Raji (cell line): ENCODE measurements around the gene ATPAF2.
A peak's percentile ranks its signal among the peaks of the same experiment; 100 is the strongest.

ENCODE experiments used
- POLR2A ChIP-seq: IDR thresholded peaks from 2 replicates; pipeline ENCODE4 v1.6.1; 2011; ENCODE audit warnings: low read depth, low read length, control low read depth; ENCODE audit not compliant: insufficient read depth

Gene ATPAF2

GRCh38 chr17:17982801-17983200 is 56.2 kb downstream of the ATPAF2 start:
- no peak for TF ChIP-seq POLR2A

DNA sequence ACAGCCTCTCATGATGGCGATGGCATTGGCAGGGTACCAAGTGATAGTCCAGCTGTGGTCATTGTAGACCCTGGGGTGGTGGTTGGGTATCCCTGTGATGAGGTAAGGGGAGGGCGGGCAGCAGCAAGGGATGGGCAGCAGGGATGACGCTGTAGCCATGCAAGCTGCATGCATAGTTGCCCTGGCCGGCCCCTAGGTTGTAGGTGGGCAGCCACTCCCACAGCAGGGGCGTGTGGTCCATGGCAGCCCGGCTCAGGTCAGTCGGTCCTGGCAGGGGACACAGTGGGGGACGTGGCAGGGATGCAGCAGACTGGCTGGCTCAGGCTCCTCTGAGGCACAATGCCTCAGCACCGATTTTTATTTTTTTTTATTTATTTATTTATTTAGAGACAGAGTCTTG is 57.6 kb downstream of the ATPAF2 start:
- TF ChIP-seq POLR2A, result no peak

DNA sequence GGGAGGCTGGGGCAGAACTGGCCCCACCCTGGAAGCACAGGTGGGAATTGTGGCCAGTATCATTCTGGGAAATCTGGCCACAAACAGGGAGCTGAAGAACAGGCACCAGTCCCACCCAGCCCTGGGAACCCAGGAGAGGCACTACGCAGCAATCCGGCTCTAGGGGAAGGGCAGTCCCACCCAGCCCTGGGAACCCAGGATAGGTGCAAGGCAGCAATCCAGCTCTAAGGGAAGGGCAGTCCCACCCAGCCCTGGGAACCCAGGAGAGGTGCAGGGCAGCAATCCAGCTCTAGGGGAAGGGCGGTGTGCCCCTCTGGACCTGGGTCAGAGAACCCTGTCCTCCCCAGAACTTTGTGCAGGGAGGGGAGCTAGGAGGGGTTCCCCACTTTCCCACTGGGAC is 59.2 kb downstream of the ATPAF2 start:
- TF ChIP-seq POLR2A, result no peak

DNA sequence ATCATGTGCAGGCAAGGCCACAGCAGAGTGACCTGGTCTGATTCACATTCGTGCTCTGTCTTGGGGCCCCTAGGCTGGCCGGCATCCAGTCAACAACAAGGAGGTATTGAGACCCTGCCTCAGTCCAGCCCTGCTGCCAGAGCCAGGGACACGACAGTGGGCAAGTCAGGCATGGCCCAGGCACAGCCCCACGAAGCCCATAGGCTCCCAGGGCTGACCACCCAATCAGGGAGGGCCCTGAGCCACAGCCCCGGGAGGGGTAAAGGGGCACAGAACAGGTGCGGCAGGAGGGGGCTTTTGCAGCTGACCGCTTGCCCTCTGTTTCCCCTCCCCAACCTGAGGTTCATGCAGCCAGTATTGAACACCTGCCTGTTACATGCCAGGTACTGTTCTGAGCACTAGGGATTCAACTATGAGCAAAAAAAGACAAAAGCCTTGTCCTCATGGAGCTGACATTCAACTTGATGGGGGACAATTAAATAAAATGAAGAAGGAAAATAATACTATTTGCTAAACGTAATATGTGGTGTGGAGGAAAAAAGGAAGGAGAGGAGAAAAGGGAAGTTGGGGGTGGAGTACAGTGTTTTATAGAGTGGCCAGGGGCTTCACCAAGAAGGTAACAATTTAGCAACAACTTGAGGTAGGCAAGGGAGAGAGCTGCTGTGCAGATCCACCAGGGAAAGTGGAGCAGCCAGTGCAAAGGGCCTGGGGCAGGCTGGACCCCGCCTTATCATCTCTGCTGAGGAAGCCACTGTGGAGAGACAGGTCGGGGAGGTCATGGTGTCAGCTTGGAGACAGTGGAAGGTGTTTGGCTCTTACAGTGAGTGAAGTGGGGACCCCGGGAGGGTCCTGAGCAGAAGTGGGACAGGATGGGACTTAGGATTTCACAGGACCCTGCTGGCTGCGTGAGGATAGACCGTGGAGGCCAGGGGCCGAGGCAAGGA is 60.2 kb downstream of the ATPAF2 start:
- no peak for TF ChIP-seq POLR2A

- no peak for TF ChIP-seq POLR2A
Observed at GRCh38 chr17:17976931-17977570, 61.9 kb downstream of the ATPAF2 start.

GRCh38 chr17:17975436-17975835 is 63.5 kb downstream of the ATPAF2 start:
- no peak for TF ChIP-seq POLR2A

- no peak for TF ChIP-seq POLR2A
Observed at GRCh38 chr17:17972952-17973254, 66.1 kb downstream of the ATPAF2 start.

DNA sequence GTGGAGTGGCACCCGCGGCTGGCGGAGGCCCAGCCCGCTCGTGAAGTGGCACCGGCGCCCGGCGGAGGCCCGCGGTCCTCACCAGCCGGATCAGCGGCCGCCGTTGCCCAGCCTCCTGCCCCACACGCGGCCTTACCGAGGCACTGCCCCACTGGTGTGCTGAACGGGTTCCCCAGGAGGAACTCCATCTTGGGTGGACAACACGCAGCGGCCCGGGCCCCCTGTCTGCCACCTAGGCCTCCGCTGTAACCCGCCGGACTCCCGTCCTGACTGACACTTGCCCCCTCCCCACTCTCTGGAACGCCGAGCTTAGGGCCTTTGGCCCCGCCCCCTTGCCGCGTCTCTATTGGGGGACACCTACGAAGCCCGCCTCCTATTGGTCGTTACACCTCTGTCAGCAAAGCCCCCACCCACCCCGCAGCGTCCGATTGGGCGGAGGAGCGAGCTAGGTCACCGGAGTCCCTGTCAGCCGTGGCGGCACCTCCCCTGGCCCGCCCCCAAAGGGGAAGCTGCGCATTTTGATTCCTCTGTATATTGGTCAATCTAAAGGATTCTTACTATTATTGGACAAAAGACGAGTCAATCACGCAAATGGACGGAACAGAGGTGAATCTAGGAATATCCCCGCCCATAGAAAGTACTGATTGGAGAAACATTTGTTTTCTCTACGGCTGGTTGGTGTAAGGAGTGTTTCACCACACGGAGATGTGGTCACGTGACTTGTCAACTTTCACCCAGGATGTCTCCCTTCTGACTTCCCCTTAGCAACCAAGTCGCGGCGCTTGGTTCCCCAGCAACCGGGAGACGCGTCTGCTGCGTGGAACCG is 66.6 kb downstream of the ATPAF2 start, which contains the start of the genes DRC3 and TOM1L2:
DRC3 (plus strand) TSS at position 737 of the 826 bp plus-strand sequence. CDS start 4,737 bp downstream, outside the sequence.
TOM1L2 (minus strand) TSS at position 275 of the 826 bp plus-strand sequence; CDS start at position 188, 87 bp downstream.
- TF ChIP-seq POLR2A, result peak; percentile 66

DNA sequence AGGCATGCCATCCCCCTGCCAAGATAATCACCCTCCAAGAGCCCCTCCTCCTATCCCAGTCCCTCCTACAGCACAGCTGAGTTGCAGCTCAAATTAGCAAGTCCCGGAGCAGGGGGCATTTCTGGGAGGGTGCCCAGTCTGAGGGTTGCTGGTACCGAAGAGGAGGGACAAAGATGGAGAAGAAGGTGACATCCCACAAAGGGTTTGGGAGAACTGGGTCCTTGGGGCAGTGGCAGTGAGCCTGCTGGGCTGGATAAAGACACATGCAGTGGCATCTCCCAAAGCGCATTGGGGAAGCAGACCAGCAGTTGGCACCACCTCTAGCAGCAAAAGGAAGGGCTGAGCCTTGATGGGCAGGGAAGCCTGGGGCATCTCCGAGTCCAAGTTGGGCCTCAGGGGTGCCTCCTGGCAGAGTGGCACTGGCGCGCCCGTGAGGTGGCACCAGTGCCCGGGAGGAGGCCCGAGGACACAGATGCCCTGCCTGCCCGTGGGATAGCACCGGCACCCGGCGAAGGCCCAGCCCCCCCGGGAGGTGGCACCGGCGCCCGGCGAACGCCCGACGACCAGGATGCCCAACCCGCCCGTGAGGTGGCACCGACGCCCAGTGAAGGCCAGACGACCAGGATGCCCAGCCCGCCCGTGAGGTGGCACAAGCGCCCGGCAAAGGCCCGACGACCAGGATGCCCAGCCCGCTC is 67.4 kb downstream of the ATPAF2 start:
- no peak for TF ChIP-seq POLR2A

- TF ChIP-seq POLR2A, result no peak
Observed at GRCh38 chr17:17970699-17971430, 68.1 kb downstream of the ATPAF2 start.
